IMR-90 (cell line): ENCODE measurements around the gene KDM4E. TPM values are rescaled to one million over a fixed set of nuclear protein-coding genes. Genes with fewer than 3 reads are reported as not detected.
"Not testable (repeated sequence)": the region's sequence is repeated elsewhere in the genome, so short reads cannot be mapped to it uniquely, and the experiment has no call there.

ENCODE experiments used
- ATAC-seq: fragments of 200-7000 bp; cut with Tn5 transposase; 2 replicates; pipeline ENCODE4 v1.9.1; 2020; ENCODE audit warnings: low read depth, mild to moderate bottlenecking, moderate library complexity
- BruUV-seq: library from RNA; stranded (reverse); fragments of 400-500 nt; replicated peaks from 2 replicates; lab custom pipeline; 2021; lab: Mats Ljungman, UMichigan
- CTCF ChIA-PET: fragments of 300-600 bp; formaldehyde crosslinking; extraction: SDS; loops from one replicate; lab custom pipeline; 2021; ENCODE audit warnings: antibody characterized with exemption; lab: Yijun Ruan, JAX
- POLR2A ChIA-PET: fragments of 300-600 bp; sonication (Branson Sonifier 250); formaldehyde crosslinking; loops from one replicate; lab custom pipeline; 2022; ENCODE audit warnings: antibody characterized with exemption; ENCODE audit not compliant: unreplicated experiment; lab: Charles Lee
- DNase-seq: peaks from one replicate; pipeline ENCODE4 v3.0.0; 2013
- H2AFZ ChIP-seq: replicated peaks from 2 replicates; pipeline ENCODE3; 2013; ENCODE audit warnings: low read length, mild to moderate bottlenecking; ENCODE audit not compliant: poor library complexity
- H2AK5ac ChIP-seq: 2 replicates; pipeline ENCODE4 v1.6.1; 2013; ENCODE audit warnings: low read depth, low read length, inconsistent platforms
- H2AK9ac ChIP-seq: replicated peaks from 2 replicates; pipeline ENCODE3; 2013; ENCODE audit warnings: mild to moderate bottlenecking, low read depth, low read length, moderate library complexity; ENCODE audit not compliant: poor library complexity
- H2BK120ac ChIP-seq: 2 replicates; pipeline ENCODE4 v1.6.1; 2013; ENCODE audit warnings: low read depth, low read length, inconsistent platforms
- H2BK15ac ChIP-seq: 3 replicates; pipeline ENCODE4 v1.6.1; 2013; ENCODE audit warnings: low read depth, low read length, inconsistent platforms
- H2BK20ac ChIP-seq: 2 replicates; pipeline ENCODE4 v1.6.1; 2013; ENCODE audit warnings: low read depth, mild to moderate bottlenecking, inconsistent platforms, low read length, moderate library complexity
- H2BK5ac ChIP-seq: 2 replicates; pipeline ENCODE4 v1.6.1; 2013; ENCODE audit warnings: mild to moderate bottlenecking, low read depth, low read length, inconsistent platforms; ENCODE audit not compliant: poor library complexity, severe bottlenecking
- H3K14ac ChIP-seq: replicated peaks from 2 replicates; pipeline ENCODE4 v1.6.1; 2013; ENCODE audit warnings: low read depth, low read length, inconsistent platforms
- H3K18ac ChIP-seq: 2 replicates; pipeline ENCODE4 v1.6.1; 2013; ENCODE audit warnings: low read depth, low read length, control low read depth
- H3K23ac ChIP-seq: 2 replicates; pipeline ENCODE4 v1.6.1; 2013; ENCODE audit warnings: low read depth, low read length, inconsistent platforms
- H3K27ac ChIP-seq: 2 replicates; pipeline ENCODE4 v1.5.1; 2013; ENCODE audit warnings: mild to moderate bottlenecking, control low read depth, low read length; ENCODE audit not compliant: insufficient read depth
- H3K27me3 ChIP-seq: 2 replicates; pipeline ENCODE4 v1.6.1; 2013; ENCODE audit warnings: low read length; ENCODE audit not compliant: control insufficient read depth, insufficient read depth
- H3K36me3 ChIP-seq: 2 replicates; pipeline ENCODE4 v1.6.1; 2013; ENCODE audit warnings: low read length, mixed read lengths; ENCODE audit not compliant: control insufficient read depth, insufficient read depth
- H3K4ac ChIP-seq: 2 replicates; pipeline ENCODE4 v1.6.1; 2013; ENCODE audit warnings: low read depth, low read length, inconsistent platforms
- H3K4me1 ChIP-seq: 2 replicates; pipeline ENCODE4 v1.6.1; 2013; ENCODE audit warnings: low read length, mixed read lengths; ENCODE audit not compliant: control insufficient read depth, insufficient read depth
- H3K4me2 ChIP-seq: 2 replicates; pipeline ENCODE4 v1.6.1; 2013; ENCODE audit warnings: low read depth, mild to moderate bottlenecking, control low read depth, low read length, moderate library complexity
- H3K4me3 ChIP-seq: 2 replicates; pipeline ENCODE4 v1.5.1; 2013; ENCODE audit warnings: low read depth, mild to moderate bottlenecking, control low read depth, low read length, moderate library complexity; ENCODE audit not compliant: insufficient read depth
- H3K56ac ChIP-seq: 2 replicates; pipeline ENCODE4 v1.6.1; 2013; ENCODE audit warnings: low read length, inconsistent platforms; ENCODE audit not compliant: insufficient read depth; ENCODE audit errors: extremely low read depth
- H3K79me1 ChIP-seq, 2 experiments: 2 replicates each; pipeline ENCODE4 v1.6.1; 2013; ENCODE audit warnings: low read length in 2 of 2, inconsistent platforms in 1 of 2, low read depth in 1 of 2
- H3K9ac ChIP-seq: 2 replicates; pipeline ENCODE4 v1.6.1; 2013; ENCODE audit warnings: low read depth, low read length, control low read depth
- H3K9me1 ChIP-seq: 2 replicates; pipeline ENCODE4 v1.6.1; 2013; ENCODE audit warnings: low read length, inconsistent platforms; ENCODE audit not compliant: insufficient read depth
- H3K9me3 ChIP-seq: 2 replicates; pipeline ENCODE4 v1.6.1; 2013; ENCODE audit warnings: low read length; ENCODE audit not compliant: control insufficient read depth, insufficient read depth
- H4K20me1 ChIP-seq: 2 replicates; pipeline ENCODE4 v1.6.1; 2013; ENCODE audit warnings: low read length, inconsistent platforms; ENCODE audit not compliant: insufficient read depth
- H4K5ac ChIP-seq: 2 replicates; pipeline ENCODE4 v1.6.1; 2013; ENCODE audit warnings: mild to moderate bottlenecking, low read depth, low read length, control low read depth
- H4K8ac ChIP-seq, 2 experiments: 2 replicates each; pipeline ENCODE4 v1.6.1; 2013; ENCODE audit warnings: low read depth in 2 of 2, low read length in 2 of 2, control low read depth in 1 of 2, inconsistent platforms in 1 of 2
- H4K91ac ChIP-seq: 2 replicates; pipeline ENCODE4 v1.6.1; 2013; ENCODE audit warnings: low read depth, low read length, inconsistent platforms; ENCODE audit not compliant: insufficient read depth
- WGBS, 2 experiments: methylation state at CpG; one replicate each; pipeline versions ENCODE4 v1.1.5 to v1.1.7; 2013; ENCODE audit warnings: missing lambda C conversion rate in 2 of 2; ENCODE audit not compliant: insufficient read length in 1 of 2; ENCODE audit errors: extremely low coverage in 2 of 2; 5-methylcytosine and 5-hydroxymethylcytosine counted together
- dilution Hi-C: fragments of 300-500 bp; cut with HindIII; formaldehyde crosslinking; loops from one replicate; pipeline ENCODE4 v1.14.3; 2018; ENCODE audit warnings: low sequenced_read_pairs; ENCODE audit not compliant: unreplicated experiment
- in situ Hi-C: fragments of 300-500 bp; cut with MboI; formaldehyde crosslinking; loops from 3 replicates; pipeline ENCODE4 v1.14.3; 2019; ENCODE audit warnings: low sequenced_read_pairs, inconsistent platforms, mixed read lengths
- intact Hi-C: fragments of 100-400 bp; cut with micrococcal nuclease; formaldehyde crosslinking; loops from 2 replicates; pipeline ENCODE4 v1.10.0; 2022
- polyA plus RNA-seq, 3 experiments: library from polyadenylated mRNA; depleted of rRNA; stranded (reverse); fragments of >200 nt; gene quantifications; 2 replicates each; pipeline ENCODE4 v1.2.3, GENCODE V29; 2012; ENCODE audit warnings: low replicate concordance in 1 of 3
- total RNA-seq: library from RNA; depleted of rRNA; stranded (reverse); fragments of >200 nt; gene quantifications from 2 replicates; pipeline ENCODE4 v1.2.3, GENCODE V29; 2012

The KDM4E gene
- total and polyA plus RNA-seq, 2 of the 4 experiments (the other 2 are of a cell fraction): not detected

DNA sequence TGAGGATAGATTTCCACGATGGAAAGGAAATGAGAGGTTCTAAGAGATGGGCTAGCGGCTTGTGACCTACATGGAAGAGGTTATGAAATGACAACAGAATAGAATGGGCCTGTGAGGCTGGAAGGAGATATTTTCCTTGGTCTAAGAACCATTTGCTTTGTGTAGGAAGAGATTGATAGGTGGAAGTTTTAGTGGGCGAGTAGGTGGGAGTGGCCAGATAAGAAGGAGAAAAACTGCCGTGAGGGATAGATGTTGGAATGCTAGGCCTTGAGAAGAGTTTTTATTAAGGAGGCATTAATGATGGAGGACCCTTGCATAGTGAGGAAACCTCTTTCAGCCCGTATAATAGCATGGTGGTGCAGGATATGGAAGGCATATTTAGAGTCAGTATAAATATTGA, 3.6 kb upstream of the KDM4E start:
- H3K27me3 ChIP-seq, H2AK5ac ChIP-seq, CTCF ChIA-PET, H3K4me1 ChIP-seq, H3K9me3 ChIP-seq, H3K4me3 ChIP-seq, H2BK15ac ChIP-seq, H4K20me1 ChIP-seq, H2AK9ac ChIP-seq, H3K9me1 ChIP-seq, dilution Hi-C loops, H2BK20ac ChIP-seq, H2BK5ac ChIP-seq, H3K9ac ChIP-seq, H3K79me1 ChIP-seq, H3K23ac ChIP-seq, H3K56ac ChIP-seq, BruUV-seq, H4K5ac ChIP-seq, POLR2A ChIA-PET, H2BK120ac ChIP-seq, intact Hi-C loops, H3K4ac ChIP-seq, H3K36me3 ChIP-seq, H2AFZ ChIP-seq, in situ Hi-C loops, H3K4me2 ChIP-seq, DNase-seq, H3K27ac ChIP-seq, ATAC-seq, H3K14ac ChIP-seq, H4K91ac ChIP-seq, H4K8ac ChIP-seq, H3K18ac ChIP-seq: not testable (repeated sequence)
- WGBS, 2 experiments: 77% methylated on average over 5 of the region's 5 CpGs; no CpG with 5 or more reads in 1 of the 2 experiments

DNA sequence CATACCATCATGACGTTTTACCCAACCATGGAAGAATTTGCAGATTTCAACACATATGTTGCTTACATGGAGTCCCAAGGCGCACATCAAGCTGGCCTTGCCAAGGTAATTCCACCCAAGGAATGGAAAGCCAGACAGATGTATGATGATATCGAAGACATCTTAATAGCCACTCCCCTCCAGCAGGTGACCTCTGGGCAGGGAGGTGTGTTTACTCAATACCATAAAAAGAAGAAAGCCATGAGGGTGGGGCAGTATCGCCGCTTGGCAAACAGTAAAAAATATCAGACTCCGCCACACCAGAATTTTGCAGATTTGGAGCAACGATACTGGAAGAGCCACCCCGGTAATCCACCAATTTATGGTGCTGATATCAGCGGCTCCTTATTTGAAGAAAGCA, 536 bp downstream of the KDM4E start:
- H2AK5ac ChIP-seq, H2AFZ ChIP-seq, H2BK15ac ChIP-seq, H3K23ac ChIP-seq, H3K9me3 ChIP-seq, H3K4ac ChIP-seq, H2BK20ac ChIP-seq, H4K5ac ChIP-seq, H3K9ac ChIP-seq, H3K79me1 ChIP-seq, dilution Hi-C loops, H3K4me1 ChIP-seq, ATAC-seq, DNase-seq, CTCF ChIA-PET, H2AK9ac ChIP-seq, H3K9me1 ChIP-seq, H3K36me3 ChIP-seq, POLR2A ChIA-PET, H4K20me1 ChIP-seq, H2BK120ac ChIP-seq, H4K91ac ChIP-seq, H4K8ac ChIP-seq, H3K27ac ChIP-seq, H3K27me3 ChIP-seq, intact Hi-C loops, H3K14ac ChIP-seq, H2BK5ac ChIP-seq, in situ Hi-C loops, H3K4me3 ChIP-seq, H3K18ac ChIP-seq, H3K56ac ChIP-seq, BruUV-seq, H3K4me2 ChIP-seq: not testable (repeated sequence)
- WGBS, 2 experiments: no CpG with 5 or more reads among the region's 9 CpGs
